HG02943 (cell line): ENCODE measurements around the gene TFDP1.

Experiments used
- ATAC-seq: cut with Tn5 transposase; IDR thresholded peaks from one replicate; pipeline ENCODE4 v1.9.1; 2021; ENCODE audit warnings: mild to moderate bottlenecking, low read depth, moderate library complexity; ENCODE audit not compliant: unreplicated experiment

Gene TFDP1

DNA sequence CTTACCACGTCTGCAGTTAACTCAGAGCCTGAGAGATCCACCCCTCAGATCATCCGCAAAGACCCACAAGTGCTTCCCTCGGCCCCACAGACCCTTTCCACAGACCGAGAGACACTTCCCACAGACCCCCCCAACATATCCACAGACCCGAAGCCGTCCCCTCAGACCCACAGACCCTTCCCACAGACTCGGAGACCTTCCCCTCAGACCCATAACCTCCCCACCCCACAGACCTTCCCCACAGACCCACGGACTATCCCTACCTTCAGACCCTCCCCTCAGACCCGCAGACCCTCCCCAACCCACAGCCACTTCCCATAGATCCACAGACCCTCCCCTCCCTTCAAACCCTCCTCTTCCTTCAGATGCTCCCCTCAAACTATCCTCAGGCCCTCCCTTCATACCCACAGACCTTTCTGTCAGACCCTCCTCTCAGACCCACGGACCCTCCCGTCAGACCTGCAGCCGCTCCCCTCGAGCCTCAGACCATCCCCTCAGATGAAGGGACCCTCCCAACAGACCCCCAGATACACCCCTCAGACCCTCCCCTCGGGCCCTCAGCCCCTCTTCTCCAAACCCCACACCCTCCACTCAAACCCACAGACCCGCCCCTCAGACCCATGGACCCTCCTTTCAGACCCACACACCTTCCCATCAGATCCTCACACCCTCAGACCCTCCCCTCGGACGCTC lies 20.1 kb upstream of the TFDP1 start:
- ATAC-seq, result no peak

DNA sequence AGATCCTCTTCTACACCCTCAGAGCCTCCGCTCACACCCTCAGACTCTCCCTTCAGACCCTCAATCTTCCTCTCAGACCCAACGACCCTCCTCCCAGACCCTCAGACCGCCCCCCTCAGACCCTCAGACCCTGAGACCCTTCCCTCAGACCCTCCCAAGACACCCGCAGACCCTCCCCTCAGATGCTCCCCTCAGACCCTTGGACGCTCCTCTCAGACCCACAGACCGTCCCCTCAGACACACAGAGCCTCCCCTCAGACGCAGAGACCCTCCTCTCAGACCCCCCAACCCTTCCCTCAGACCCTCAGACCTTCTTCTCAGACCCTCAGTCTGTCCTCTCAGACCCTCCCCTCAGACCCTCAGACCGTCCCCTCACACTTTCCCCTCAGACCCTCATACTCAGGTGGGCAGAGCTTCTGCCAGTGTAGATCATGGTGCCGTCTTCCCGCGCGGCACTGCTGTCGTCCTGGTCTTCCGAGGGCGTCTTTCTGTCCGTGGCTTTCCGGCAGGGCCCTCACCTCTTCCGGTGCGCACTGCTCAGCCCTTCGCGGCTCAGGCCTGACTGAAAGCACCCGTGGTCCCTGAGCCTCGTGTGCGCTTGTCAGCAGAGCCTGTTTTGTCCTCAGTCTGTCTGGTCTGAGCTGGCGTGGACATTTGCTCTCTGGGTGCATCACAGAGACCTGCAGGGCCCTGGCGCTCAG lies 18.9 kb upstream of the TFDP1 start:
- no peak for ATAC-seq

DNA sequence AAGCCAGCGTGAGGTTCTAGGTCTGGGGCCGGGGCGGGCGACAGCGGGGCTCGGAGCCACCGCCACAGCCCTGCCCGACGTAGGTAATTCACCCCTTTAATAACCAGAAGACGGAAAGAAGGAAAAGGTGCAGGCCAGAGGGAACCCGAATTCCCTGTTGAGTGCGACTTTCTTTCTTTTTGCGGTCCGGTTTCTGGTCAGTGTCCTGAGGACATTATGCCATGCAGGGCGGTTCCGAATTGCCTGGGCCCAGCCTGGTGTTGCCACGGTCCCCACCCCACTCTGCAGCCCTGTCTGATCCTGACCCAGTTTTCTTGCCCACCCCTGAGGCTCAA lies 18.4 kb upstream of the TFDP1 start:
- no peak for ATAC-seq

DNA sequence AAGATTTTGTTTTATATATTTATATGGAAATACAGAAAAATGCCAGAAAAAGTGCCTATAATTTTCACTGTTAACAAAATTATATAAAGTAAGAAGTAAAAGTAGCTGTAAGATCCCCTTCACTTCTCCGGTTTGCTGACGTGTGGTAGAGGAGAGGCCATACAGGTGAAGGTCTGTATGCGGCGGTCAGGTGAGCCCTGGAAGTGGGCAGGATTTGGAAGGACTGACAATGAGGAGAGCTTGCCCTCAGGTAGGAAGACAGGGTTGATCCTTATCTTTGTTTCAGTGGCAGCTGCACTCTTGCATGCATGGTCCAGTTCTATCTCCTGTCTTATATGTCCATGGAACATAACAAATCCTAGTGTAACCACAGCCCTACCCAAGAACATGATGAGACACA lies 16.9 kb upstream of the TFDP1 start:
- ATAC-seq, result no peak

DNA sequence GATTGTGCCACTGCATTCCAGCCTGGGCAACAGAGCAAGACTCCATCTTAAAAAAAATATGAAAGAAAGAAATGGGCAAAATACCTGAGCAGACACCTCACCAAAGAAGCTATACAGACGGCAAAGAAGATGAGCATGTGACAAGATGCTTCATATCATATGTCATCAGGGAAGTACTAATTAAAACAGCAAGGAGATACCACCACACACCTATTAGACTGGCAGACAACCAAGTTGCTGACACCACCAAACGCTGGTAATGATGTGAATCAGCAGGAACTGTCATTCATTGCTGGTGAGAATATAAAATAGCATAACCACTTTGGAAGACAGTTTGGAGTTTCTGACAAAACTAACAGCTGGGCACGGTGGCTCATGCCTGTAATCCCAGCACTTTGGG lies 11.5 kb upstream of the TFDP1 start:
- no peak for ATAC-seq

DNA sequence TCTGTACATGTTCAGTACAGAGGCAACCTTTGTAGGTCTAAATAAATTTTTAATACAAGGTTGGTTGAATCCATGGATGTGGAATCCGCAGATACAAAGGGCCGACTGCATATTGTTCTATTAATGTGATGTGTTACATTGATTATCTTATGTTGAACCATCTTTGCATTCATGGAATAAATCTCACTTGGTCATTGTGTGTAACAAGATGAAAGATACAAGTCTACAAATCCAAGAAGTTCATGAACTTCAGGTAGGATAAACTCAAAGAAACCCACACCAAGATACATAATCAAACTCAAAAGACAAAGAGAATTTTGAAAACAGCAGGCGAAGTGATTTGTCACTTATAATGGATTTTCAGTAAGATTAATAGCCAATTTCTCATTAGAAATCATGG lies 8.0 kb upstream of the TFDP1 start:
- no peak for ATAC-seq

DNA sequence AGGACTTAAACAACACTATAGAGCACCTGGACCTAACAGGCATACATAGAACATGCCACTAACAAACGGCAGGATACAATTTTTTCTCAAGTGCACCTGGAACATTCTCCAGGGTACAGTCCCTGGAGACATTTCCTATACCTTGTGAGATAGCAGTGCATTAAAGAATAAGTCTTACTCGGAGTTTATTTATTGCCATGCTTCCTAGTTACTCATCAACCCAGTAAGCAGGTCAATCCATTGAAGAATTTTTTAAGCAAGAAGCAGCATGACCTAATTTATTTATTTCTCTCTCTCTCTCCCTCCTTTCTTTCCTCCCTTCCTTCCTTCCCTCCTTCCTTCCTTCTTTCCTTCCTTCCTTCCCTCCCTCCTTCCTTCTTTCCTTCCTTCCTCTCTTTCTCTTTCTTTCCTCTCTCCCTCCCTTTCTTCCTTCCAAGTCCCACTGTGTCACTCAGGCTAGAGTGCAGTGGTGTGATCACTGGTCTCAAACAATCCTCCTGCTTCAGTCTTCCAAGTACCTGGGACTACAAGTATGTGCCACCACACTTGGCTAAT lies 6.6 kb upstream of the TFDP1 start:
- no peak for ATAC-seq

DNA sequence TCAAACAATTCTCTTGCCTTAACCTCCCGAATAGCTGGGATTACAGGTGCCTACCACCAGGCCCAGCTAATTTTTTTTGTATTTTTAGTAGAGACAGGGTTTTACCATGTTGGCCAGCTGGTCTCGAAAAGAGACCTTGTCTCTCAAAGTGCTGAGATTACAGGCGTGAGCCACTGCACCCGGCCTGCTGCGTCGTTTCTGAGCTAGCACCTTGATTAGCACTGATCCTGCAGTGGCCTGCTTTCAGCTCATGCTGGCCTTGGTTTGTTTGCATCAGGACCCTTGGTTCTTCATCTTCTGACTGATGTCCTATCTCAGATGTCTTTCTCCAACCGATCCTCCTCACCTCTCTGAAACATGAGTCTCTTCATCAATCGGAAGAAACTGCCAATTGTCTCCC lies 4.9 kb upstream of the TFDP1 start:
- no peak for ATAC-seq

DNA sequence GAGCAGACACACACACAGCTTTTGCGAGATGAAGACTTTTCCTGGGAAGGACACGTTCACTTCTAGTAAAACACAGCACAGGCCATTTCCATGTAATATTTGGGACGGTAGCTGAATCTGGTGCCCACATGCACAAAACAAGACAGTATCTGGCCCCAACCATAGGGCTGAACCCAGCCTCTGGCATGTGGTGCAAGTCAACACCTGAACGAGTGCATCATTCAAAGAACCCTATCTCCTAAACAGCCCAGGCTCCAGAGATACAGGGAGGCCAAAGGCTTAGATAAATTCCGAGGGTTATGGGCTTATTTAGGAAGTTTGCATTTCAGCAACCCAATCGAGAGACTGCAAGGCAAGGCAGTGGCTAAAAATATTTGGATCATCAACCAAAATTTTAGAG lies 2.7 kb upstream of the TFDP1 start:
- ATAC-seq, result no peak

DNA sequence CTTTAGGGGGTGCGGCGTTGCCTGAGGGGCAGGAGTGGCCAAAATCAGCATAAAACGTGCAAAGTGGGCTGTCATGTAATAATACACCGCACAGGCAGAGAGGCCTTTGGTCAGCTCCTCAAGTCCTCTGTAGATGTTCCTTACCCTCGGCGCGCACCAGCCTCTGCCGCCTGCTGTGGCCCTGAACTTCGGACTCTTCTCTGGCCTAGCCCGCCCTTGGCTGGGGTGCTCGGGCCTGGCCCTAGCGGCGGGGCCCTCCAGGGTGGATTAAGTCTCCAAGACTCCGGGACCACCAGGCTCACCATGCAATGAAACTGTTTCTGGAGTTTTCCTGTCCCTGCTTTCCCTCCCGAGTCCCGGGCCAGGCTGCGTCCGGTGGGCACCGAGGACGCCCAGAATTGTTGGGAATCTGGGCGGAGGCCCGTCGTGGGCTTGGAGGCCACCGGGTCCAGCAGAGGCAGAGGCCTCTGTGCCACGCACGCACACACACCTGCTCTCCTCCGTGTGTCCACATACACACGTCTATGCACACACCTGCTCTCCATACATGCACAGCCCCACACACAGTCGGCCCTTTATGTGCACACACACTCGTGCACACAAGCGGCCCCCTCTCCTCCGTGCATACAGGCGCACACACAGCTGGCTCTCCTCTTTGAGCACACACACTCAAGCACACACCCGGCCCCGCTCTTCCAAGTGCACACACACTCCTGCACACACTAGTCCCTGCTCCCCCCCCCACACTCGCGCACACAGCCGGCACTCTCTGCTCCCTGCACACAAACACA lies 1.5 kb upstream of the TFDP1 start:
- ATAC-seq, result no peak

DNA sequence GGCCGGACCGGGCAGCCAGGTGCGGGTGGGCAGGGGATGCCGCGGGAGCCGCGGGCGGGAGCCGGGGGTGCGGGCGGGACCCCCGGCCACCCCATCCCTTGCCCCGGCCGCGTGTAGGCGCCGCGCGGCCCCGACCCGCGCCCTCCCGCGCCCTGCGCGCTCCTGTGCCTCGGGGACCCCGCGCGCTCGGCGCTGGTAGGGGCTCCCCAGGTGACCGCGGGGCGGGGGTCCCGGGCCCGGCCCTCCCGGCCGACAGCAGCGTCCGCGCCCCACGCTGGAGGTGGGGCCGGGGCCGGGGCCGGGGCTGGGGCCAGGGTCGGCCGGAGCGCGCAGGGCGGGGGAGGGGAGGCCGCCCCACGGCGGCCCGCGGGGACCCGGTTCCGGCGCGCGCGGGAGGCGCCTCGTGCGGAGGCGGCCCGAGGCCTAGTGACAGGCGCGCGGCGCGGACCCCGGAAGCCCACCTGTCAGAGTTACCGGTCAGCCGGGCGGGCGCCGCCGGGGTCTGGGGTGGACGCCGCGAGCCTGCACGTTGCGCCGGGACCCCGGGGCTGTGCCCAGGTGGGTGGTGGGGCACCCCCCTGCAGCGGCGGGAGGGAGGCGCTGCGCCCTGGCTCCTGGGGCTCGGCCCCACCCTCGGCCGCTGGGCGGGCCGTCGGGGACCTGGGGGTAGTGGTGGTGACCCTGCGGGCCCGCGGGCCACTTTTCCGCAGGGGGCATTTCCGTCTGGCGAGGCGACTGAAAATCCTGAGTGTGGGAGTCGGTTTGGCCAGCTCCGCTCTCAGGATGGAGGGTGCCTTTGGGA lies 518 bp downstream of the TFDP1 start:
- no peak for ATAC-seq

DNA sequence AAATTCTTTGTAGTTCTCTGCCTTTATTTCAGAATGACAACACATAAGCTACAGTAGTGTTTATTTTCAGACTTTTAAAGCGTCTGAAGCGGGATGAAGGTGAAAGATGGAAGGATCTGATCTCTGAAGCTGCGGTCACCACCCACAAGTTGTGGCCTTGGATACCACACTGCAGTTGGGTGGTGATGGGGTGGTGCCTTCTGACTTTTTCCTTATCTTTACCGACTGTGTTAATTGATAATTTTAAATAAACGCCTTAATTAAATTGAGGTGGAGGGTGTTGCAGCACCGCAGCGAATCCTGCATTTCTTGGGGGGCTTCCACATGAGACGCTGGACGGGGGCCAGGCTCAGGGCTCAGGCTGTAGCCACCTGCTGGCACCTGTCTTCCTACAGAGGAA lies 1.3 kb downstream of the TFDP1 start:
- no peak for ATAC-seq

DNA sequence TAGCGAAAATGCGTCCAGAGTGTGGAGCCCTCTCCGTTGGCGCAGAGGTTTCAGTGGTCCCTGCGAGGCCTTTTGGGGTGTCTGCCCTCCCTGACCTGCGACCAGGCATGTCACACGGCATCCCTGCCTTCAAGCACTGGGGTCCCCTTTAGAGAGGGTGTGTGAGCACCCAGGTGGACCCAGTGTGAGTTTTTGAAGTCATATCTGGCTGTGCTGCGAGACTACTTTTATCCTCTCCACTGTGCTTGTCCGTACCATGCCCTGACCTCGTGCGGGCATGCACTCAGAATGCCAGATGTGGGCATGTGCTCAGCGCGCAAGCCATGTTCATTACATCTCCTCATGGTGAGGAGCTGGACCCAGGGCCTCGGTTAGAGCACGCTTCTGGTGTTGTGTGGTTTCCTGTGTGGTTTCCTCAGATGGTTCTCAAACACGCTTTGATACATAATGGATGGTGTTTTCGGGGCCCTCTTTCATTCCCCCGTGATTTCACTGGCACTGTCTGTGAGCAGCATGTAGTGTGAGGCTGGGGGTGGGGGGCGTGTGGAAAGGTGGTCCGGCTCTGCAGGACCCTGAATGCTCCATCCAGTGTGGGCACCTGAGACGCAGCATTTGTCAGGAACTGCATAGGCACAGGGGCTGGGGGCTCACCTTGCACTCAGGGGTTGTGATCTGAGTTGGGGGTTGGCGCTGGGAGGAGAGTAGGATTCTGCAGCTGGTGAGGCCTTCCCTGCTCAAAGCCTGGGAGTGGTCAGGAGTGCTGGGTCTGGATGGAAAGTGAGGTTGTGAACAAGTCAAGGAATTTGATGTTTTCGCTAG lies 2.3 kb downstream of the TFDP1 start:
- ATAC-seq, result no peak

DNA sequence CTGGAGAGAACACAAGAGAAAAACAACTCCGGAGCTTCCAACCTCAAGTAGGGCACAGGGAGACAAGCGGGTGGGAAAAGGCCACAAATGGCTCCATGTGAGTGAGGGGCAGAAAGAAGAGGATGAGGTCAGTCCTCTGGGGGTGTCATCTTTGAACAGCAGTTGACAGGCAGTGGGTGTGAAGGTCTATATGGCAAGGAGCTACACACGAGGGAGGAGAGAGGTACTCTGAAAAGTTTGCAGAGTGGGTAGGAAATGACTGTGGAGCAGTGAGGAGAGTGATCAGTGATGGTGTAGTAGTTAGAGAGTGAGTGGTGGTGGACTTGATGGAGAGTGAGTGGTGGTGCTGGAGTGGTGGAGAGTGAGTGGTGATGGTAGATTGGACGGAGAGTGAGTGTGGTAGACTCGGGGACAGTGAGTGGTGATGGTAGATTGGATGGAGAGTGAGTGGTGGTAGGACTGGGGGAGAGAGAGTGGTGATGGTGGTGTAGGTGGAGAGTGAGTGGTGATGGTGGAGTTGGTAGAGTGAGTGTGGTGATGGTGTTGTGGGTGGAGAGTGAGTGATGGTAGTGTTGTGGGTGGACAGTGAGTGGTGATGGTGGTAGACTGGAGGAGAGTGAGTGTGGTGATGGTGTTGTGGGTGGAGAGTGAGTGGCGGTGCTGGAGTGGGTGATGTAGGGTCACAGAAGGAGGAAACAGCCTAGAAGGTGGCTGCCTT lies 4.0 kb downstream of the TFDP1 start:
- ATAC-seq, result no peak

DNA sequence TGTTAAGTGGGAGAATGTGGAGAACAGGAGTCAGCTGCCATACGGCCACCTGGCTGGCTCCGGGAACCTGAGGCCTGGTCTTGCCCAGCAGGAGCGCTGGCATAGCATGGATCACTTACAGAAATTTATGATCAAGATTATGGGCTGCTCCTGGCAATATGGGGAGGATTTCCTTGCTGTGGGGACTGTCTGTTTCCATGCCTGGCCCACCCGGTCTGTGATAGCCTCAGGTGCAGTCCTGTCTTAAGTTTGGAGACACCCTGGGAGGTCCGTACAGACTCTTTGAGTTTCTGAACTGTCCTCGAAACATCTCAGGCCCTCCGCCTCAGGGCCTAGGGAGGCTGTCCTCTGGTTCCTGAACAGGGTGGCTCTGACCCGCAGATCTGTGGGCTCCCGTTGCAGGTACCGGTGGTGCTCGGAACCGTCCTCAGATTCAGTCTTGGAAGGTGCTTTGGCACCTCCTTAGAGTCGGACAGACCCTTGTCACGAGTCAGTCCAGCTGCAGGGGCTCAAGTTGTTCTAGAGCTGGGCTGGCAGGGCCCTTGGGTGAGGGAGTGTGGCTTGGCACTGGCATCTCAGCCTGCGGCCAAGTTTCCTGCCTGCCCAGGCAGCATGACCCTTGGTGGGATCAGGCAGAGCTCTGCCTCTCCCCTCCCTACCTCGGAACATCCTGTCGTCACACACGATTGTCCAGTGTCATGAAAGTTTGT lies 4.9 kb downstream of the TFDP1 start:
- no peak for ATAC-seq

DNA sequence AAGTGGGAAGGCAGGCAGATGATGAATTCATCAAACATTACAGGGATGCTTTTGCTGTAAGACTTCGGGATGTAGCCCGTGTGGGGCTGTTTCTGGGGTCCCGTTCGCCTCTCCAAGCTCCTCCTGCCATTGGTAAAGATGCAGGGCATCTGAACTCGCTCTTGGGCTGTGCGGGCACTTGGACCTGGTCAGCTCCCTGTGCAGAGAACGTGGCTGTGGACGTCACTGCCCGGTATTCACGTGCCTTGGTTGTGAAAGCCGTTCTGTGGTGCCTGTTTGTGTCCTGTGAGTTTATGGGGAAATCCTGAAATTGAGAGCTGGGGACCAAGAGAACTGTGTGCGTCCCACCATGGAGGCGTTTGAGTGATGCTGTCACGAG lies 5.4 kb downstream of the TFDP1 start:
- ATAC-seq, result no peak

DNA sequence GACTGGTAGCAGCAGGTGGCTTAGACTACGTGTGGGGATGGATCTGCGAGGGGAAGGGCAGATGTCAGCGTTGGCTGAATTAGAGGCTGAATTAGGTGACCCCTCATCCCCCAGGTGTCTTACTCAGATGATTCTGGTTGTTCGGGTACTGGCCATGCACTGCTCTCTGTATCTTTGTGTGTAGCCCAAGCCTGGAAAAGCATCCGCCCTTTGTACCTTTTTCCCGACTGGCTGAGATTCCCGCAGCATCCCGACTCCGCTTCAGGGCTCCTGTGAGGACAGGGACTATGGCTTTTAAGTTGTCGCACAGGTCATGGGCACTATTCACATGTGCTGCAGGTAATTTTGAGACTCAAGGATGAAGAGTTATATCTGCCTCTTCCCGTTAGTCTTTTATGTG lies 7.2 kb downstream of the TFDP1 start:
- ATAC-seq, result no peak

DNA sequence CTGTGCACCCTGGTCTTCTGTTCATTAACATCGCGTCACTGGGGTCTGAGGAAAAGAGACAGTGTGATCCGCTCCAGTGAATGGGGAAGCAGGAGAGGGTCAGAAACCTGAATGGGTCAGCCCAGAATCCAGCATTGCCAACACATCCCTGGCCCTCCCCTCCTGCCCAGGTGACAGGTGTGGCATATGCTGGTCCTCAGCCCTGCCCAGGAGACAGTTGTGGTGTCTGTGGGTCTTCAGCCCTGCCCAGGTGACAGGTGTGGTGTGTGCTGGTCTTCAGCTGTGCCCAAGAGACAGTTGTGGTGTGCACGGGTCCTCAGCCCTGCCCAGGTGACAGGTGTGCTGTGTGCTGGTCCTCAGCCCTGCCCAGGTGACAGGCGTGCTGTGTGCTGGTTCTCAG lies 8.0 kb downstream of the TFDP1 start:
- no peak for ATAC-seq
